Nephron progenitor cell (in vitro differentiated cells): ENCODE measurements around the gene WNK1.

ENCODE experiments used
- DNase-seq: peaks from one replicate; pipeline ENCODE4 v3.0.0; 2021
- H3K27ac Mint-ChIP-seq: 2 replicates; pipeline ENCODE4 v1.8.0; 2021; ENCODE audit warnings: mild to moderate bottlenecking, moderate library complexity, mixed read lengths
- H3K27me3 Mint-ChIP-seq: 2 replicates; pipeline ENCODE4 v1.8.0; 2021; ENCODE audit warnings: mild to moderate bottlenecking, low read depth, mixed read lengths; ENCODE audit not compliant: poor library complexity
- H3K36me3 Mint-ChIP-seq: 2 replicates; pipeline ENCODE4 v1.8.0; 2021; ENCODE audit warnings: low read depth, mixed read lengths
- H3K4me1 Mint-ChIP-seq: 2 replicates; pipeline ENCODE4 v1.8.0; 2021; ENCODE audit warnings: mixed read lengths
- H3K4me3 Mint-ChIP-seq: 2 replicates; pipeline ENCODE4 v1.8.0; 2021; ENCODE audit warnings: mild to moderate bottlenecking, moderate library complexity, mixed read lengths
- H3K9me3 Mint-ChIP-seq: 2 replicates; pipeline ENCODE4 v1.8.0; 2021; ENCODE audit warnings: mild to moderate bottlenecking, moderate library complexity, mixed read lengths
- CTCF ChIP-seq: fragments of 200-600 bp; sonication (generic); IDR thresholded peaks from 2 replicates; pipeline ENCODE4 v1.5.0; 2021; ENCODE audit warnings: antibody characterized with exemption

WNK1 gene

GRCh38 chr12:802242-803120, 50.1 kb downstream of the WNK1 start:
- H3K27ac Mint-ChIP-seq, result no peak overlapping the region
- H3K9me3 Mint-ChIP-seq, result peaks cover 4% of the 10 kb centered on the region
- TF ChIP-seq CTCF, result no peak
- peaks cover 25% of the 10 kb centered on the region for H3K36me3 Mint-ChIP-seq
- DNase-seq, result no peak
- no peaks in the 10 kb centered on the region for H3K27me3 Mint-ChIP-seq
- H3K4me3 Mint-ChIP-seq, result no peak overlapping the region
- peaks cover 12% of the 10 kb centered on the region for H3K4me1 Mint-ChIP-seq

- H3K36me3 Mint-ChIP-seq, result peaks cover 21% of the 10 kb centered on the region
- TF ChIP-seq CTCF, result no peak
- no peaks in the 10 kb centered on the region for H3K27me3 Mint-ChIP-seq
- no peak overlapping the region for H3K27ac Mint-ChIP-seq
- no peak overlapping the region for H3K4me3 Mint-ChIP-seq
- no peak for DNase-seq
- peaks cover 12% of the 10 kb centered on the region for H3K4me1 Mint-ChIP-seq
- no peaks in the 10 kb centered on the region for H3K9me3 Mint-ChIP-seq
Measured at GRCh38 chr12:805022-805632, 52.7 kb downstream of the WNK1 start.

GRCh38 chr12:806200-806791, 53.9 kb downstream of the WNK1 start:
- Mint-ChIP-seq H3K27ac (peak overlapping the region; percentile 30), H3K27me3 (no peaks in the 10 kb centered on the region), H3K4me3 (no peak overlapping the region), H3K4me1 (peaks cover 4% of the 10 kb centered on the region), H3K36me3 (peaks cover 21% of the 10 kb centered on the region), H3K9me3 (no peaks in the 10 kb centered on the region)
- TF ChIP-seq CTCF, result no peak
- DNase-seq, result no peak

- no peak for DNase-seq
Measured at GRCh38 chr12:807041-807735, 54.8 kb downstream of the WNK1 start.

GRCh38 chr12:810116-810515, 57.7 kb downstream of the WNK1 start:
- no peak for DNase-seq
- Mint-ChIP-seq H3K4me1 (no peaks in the 10 kb centered on the region), H3K27me3 (no peaks in the 10 kb centered on the region), H3K36me3 (peaks cover 46% of the 10 kb centered on the region), H3K27ac (no peak overlapping the region), H3K9me3 (no peaks in the 10 kb centered on the region), H3K4me3 (no peak overlapping the region)
- TF ChIP-seq CTCF, result no peak

More at GRCh38 chr12:807041-807735, 54.8 kb downstream of the WNK1 start:
- no peaks in the 10 kb centered on the region for H3K9me3 Mint-ChIP-seq
- H3K4me3 Mint-ChIP-seq, result no peak overlapping the region
- no peaks in the 10 kb centered on the region for H3K4me1 Mint-ChIP-seq
- TF ChIP-seq CTCF, result no peak
- no peak overlapping the region for H3K27ac Mint-ChIP-seq
- H3K36me3 Mint-ChIP-seq, result peaks cover 21% of the 10 kb centered on the region
- no peaks in the 10 kb centered on the region for H3K27me3 Mint-ChIP-seq
